Measurements from ENCODE around the gene ENKUR.

Gene ENKUR

GRCh38 chr10:24938525-24938924, 77.4 kb downstream of the ENKUR start:
- DNase-seq: no peak

DNA sequence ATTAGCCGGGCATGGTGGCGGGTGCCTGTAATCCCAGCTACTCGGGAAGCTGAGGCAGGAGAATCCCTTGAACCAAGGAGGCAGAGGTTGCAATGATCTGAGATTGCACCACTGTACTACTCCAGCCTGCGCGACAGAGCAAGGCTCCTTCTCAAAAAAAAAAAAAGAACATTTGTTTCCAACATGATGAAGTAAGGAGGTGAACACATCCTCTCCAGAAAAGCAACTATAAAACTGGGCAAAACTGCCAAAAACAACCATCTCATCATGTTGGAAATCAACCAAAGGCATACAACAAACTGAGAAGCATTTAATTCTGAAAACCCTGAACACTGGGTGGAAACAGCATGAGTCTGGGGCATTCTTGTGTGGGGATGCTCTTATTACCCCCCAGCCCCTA, 77.9 kb downstream of the ENKUR start:
- no peak for DNase-seq

GRCh38 chr10:24935504-24936292, 80.3 kb downstream of the ENKUR start:
- no peak for DNase-seq
